HFF-Myc (cell line): ENCODE measurements around the gene CALCOCO1.

ENCODE experiments used
- DNase-seq: peaks from one replicate; pipeline ENCODE4 v3.0.0-alpha.2; 2011; ENCODE audit warnings: low read depth; ENCODE audit errors: extremely low read depth
- H3K4me3 ChIP-seq: replicated peaks from 2 replicates; pipeline ENCODE4 v1.5.1; 2011; ENCODE audit warnings: low read depth, mild to moderate bottlenecking, control low read depth, low read length
- TF ChIP-seq, protein P1 (sequence below): IDR thresholded peaks from 2 replicates; pipeline ENCODE4 v1.5.1; 2012; ENCODE audit warnings: mild to moderate bottlenecking, low read depth, low read length, control low read depth; ENCODE audit errors: missing control alignments

The CALCOCO1 gene

DNA sequence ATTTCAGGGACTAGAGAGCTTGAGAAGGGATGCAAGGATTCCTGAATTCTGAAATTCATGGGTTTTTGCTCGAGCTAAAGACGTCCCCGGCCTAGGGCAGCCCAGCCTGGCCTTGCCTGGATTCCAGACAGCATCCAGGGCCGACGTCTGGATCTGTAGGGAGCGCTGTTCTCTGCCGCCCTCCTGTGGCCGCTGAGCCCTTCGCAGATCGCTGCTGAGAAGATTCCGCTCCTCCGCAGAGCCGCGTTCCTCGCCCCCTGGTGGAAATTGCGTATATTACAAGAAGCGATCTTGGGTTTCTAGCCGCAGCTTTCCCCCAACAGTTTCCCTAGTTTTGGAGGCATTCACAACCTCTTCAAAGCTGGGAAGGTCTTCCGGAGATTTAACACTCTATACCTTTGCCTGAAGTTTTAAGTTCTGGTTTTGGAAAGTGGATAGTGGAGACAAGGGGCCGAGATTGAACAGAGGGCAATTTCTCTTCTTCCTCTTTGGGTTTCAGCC, 19.4 kb upstream of the CALCOCO1 start:
- TF ChIP-seq, protein P1, sequence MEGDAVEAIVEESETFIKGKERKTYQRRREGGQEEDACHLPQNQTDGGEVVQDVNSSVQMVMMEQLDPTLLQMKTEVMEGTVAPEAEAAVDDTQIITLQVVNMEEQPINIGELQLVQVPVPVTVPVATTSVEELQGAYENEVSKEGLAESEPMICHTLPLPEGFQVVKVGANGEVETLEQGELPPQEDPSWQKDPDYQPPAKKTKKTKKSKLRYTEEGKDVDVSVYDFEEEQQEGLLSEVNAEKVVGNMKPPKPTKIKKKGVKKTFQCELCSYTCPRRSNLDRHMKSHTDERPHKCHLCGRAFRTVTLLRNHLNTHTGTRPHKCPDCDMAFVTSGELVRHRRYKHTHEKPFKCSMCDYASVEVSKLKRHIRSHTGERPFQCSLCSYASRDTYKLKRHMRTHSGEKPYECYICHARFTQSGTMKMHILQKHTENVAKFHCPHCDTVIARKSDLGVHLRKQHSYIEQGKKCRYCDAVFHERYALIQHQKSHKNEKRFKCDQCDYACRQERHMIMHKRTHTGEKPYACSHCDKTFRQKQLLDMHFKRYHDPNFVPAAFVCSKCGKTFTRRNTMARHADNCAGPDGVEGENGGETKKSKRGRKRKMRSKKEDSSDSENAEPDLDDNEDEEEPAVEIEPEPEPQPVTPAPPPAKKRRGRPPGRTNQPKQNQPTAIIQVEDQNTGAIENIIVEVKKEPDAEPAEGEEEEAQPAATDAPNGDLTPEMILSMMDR = peak; percentile 100
- no peak overlapping the region for H3K4me3 ChIP-seq
- DNase-seq = peak; percentile 75

DNA sequence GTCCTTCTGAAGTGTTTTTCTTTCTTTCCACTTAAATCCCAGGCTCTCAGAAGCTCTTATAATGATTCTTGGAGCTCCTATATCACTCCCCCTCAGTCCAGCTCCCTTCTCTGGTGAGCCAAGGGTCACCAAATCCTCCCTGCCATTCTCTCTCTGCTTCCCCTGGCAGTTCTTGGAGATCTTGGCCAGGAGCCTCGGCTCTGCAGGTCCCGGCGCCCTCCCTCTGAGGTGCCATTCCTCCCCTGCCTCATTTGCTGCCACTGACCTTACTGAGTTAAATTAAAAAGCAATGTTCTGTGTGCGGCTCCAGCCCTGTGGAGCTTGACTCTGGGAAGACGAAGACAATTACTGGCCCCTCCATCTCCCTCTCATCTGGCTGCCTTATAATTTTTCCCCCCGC, 17.5 kb upstream of the CALCOCO1 start:
- DNase-seq = no peak
- TF ChIP-seq, protein P1 = no peak
- no peak overlapping the region for H3K4me3 ChIP-seq

DNA sequence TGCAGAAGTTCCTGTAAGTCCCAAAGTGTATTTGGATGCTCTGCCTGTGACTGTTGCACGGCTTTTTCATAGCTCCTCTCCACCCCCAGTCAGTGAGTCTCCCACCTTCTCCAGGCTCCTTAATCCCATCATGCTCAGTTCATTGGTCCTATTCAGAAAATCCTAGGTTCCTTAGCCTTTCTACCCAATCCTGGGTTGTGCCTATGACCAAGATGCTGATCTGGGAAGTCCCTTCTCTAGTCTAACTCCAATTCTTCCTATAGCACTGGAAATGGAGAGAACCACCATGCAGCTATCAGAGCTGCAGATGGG, 16.8 kb upstream of the CALCOCO1 start:
- TF ChIP-seq, protein P1 = no peak
- H3K4me3 ChIP-seq = no peak overlapping the region
- no peak for DNase-seq

DNA sequence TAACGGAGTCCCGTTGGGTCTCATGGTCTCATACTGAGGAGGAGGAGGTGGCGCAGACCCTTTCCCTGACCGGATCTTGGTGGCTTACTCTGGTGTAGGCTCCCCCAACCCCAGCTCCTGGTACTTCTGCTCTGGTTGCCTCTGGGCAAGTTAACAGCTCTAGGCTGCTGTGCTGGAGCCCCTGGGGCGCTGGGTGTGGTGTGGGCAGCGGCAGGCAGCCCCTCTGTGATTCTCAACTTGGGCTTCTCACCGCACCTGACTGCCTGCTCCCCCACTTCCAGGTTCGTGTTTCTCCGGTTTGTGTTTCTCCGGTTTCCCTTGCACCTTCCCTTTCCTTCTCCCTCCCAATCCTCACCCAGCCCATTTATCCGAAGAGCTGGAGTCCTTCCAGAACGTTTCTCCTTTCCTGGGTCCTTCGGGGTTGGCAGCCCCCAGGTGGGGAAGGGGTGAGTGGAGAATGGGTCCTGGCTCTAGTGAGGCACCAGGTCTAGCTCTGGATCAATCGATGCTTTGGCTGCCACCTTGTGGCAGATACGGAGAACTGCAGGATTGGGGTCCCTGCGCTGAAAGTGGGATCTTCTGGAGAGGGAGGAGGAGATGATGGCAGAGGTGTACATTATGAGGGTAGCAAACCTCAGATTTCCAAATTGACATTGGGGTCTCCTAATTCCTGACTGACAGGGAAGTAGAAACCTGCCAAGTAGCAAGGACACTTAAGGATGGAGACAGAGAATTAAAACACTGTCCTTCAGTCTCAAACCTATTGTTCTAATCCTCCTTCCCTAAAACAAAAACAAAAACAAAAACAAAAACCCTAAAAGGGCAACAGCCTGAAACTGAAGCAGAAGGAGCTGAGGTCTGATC, 16.2 kb upstream of the CALCOCO1 start:
- DNase-seq = no peak
- TF ChIP-seq, protein P1 = peak; percentile 95

DNA sequence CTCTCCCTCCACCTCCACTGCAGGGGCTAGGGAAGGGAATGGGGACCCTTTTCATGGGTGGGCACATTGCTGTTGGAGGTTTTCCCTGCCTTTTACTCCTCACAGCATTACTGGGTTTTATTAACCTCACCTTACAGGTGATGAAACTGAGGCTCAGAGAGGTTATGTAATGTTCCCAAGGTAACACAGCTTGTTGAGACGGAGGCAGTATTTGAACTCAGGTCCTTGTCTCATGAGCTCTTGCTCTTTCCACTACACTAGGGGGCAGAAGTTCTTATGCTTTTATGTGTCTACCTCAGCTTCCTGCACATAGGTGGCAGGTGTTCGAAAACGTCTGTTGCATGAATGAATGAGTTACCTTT, 12.9 kb upstream of the CALCOCO1 start:
- H3K4me3 ChIP-seq = no peak overlapping the region
- TF ChIP-seq, protein P1 = no peak
- no peak for DNase-seq

More for the DNA sequence above, 16.2 kb upstream of the CALCOCO1 start:
- no peak overlapping the region for H3K4me3 ChIP-seq

DNA sequence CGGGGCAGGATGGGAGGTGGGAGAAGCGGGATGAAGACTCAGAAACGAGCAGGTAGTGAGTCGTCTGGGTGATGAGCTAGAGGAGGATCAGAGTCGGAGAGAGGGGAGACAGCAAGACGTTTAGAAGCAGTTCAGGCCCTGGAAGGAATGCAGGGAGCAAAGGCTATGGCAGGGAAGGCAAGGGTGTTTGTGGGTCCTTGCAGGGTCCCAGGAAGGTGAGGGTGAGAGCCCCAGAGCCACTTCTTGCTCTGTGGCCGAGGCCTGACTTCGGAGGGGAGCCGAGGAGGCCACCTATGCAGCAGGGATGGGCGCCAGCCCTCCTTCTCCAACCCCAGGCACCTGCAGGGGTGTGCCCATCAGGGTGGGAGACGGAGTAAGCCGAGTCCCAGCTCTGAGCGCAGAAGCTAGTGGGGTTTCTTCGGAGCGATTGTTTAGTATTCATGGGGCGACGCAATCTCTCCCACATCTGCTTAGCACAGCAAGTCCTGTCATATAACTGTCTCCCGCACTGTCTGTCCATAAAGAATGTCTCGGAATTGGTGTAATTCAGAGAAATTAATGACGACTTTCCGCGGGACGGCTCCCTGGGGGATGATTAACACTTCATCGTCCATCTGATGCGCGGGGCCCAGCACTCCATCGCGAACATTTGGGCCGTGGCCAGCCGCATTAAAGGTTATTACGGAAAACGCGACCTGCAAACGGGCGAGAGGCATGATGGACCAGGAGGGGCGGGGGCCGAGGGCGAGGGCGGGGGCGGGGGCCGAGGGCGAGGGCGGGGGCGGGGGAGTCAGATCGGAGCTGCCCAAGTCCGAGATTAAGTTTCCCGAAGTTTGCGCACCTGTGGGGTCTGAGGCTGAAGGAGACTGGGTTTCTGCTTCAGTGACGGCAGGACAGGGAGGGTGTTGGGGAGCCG, 12.2 kb upstream of the CALCOCO1 start:
- TF ChIP-seq, protein P1 = no peak
- DNase-seq = no peak
- no peak overlapping the region for H3K4me3 ChIP-seq
